ENCODE results near the gene RPL18.

Gene RPL18

GRCh38 chr19:48644355-48644754 is 25.4 kb upstream of the RPL18 start:
- no peak overlapping the region for H3K4me3 ChIP-seq (ENCODE audit: low read depth, low read length)

GRCh38 chr19:48642862-48643261 is 23.9 kb upstream of the RPL18 start:
- H3K4me3 ChIP-seq (ENCODE audit: low read depth, low read length): no peak overlapping the region
- no peak for TF ChIP-seq CTCF (IDR thresholded peaks at IDR 0.05; ENCODE audit: borderline replicate concordance, insufficient read depth, low read depth, low read length)

More at GRCh38 chr19:48644355-48644754, 25.4 kb upstream of the RPL18 start:
- no peak for TF ChIP-seq CTCF (IDR thresholded peaks at IDR 0.05; ENCODE audit: borderline replicate concordance, insufficient read depth, low read depth, low read length)

GRCh38 chr19:48641850-48642249 is 22.9 kb upstream of the RPL18 start:
- TF ChIP-seq CTCF (IDR thresholded peaks at IDR 0.05; ENCODE audit: borderline replicate concordance, insufficient read depth, low read depth, low read length): no peak
- no peak overlapping the region for H3K4me3 ChIP-seq (ENCODE audit: low read depth, low read length)

GRCh38 chr19:48639483-48640375 is 20.8 kb upstream of the RPL18 start:
- TF ChIP-seq CTCF (IDR thresholded peaks at IDR 0.05; ENCODE audit: borderline replicate concordance, insufficient read depth, low read depth, low read length): no peak
- no peak overlapping the region for H3K4me3 ChIP-seq (ENCODE audit: low read depth, low read length)

- no peak for TF ChIP-seq CTCF (IDR thresholded peaks at IDR 0.05; ENCODE audit: borderline replicate concordance, insufficient read depth, low read depth, low read length)
- H3K4me3 ChIP-seq (ENCODE audit: low read depth, low read length): peak overlapping the region; percentile 53
Observed at GRCh38 chr19:48638831-48639381, 19.9 kb upstream of the RPL18 start.

GRCh38 chr19:48637948-48638830 is 19.2 kb upstream of the RPL18 start:
- peak overlapping the region; percentile 53 for H3K4me3 ChIP-seq (ENCODE audit: low read depth, low read length)
- 0 out of 2 replicates have a peak, but pooled peaks have one; percentile 12 for TF ChIP-seq CTCF (IDR thresholded peaks at IDR 0.05; ENCODE audit: borderline replicate concordance, insufficient read depth, low read depth, low read length)

Data from GM12875 (cell line).